ENCODE measurements around the gene HBA2. TPM values are rescaled to one million over a fixed set of nuclear protein-coding genes. Genes with fewer than 3 reads are reported as not detected.

The HBA2 gene
- total and polyA plus RNA-seq, 7 donors, result 11.9 to 1,244 (median 24.9) TPM

DNA sequence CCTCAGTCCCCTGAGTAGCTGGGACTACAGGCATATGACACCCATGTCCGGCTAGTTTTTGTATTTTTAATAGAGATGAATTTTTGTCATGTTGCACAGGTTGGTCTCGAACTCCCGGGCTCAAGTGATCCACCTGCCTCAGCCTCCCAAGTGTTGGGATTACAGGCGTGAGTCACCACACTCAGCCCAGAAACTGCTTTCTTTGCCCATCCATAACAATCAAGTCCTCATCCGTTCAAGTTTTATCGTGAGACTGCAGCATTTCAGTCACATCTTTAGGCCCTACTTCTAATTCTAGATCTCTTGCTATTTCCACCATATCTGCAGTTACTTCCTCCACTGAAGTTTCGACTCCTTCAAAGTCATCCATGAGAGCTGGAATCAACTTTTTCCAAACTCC is 40.6 kb upstream of the HBA2 start:
- no peak for ATAC-seq
- Histone ChIP-seq H3K9me3 (no peaks in the 10 kb centered on the region), H3K4me1 (peaks cover 5% of the 10 kb centered on the region), H3K4me3 (no peak overlapping the region), H3K27ac (no peak overlapping the region), H3K36me3 (ENCODE audit: insufficient read depth in 1 of 2, low read depth in 1 of 2) (peaks cover 0 to 7% of the 10 kb centered on the region in 2 donors), H3K27me3 (ENCODE audit: insufficient read depth in 3 of 3, low read length in 2 of 3) (no peaks in the 10 kb centered on the region)
- intact Hi-C loops (cut with DNase I), result no loop called here
- peak in 1 of 2 donors; percentile 6 for DNase-seq
- TF ChIP-seq, protein P1, sequence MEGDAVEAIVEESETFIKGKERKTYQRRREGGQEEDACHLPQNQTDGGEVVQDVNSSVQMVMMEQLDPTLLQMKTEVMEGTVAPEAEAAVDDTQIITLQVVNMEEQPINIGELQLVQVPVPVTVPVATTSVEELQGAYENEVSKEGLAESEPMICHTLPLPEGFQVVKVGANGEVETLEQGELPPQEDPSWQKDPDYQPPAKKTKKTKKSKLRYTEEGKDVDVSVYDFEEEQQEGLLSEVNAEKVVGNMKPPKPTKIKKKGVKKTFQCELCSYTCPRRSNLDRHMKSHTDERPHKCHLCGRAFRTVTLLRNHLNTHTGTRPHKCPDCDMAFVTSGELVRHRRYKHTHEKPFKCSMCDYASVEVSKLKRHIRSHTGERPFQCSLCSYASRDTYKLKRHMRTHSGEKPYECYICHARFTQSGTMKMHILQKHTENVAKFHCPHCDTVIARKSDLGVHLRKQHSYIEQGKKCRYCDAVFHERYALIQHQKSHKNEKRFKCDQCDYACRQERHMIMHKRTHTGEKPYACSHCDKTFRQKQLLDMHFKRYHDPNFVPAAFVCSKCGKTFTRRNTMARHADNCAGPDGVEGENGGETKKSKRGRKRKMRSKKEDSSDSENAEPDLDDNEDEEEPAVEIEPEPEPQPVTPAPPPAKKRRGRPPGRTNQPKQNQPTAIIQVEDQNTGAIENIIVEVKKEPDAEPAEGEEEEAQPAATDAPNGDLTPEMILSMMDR (IDR thresholded peaks at IDR 0.05), result no peak
- 87 to 92% (median 91%) methylated on average over 7 of the region's 7 CpGs for WGBS, 3 donors

DNA sequence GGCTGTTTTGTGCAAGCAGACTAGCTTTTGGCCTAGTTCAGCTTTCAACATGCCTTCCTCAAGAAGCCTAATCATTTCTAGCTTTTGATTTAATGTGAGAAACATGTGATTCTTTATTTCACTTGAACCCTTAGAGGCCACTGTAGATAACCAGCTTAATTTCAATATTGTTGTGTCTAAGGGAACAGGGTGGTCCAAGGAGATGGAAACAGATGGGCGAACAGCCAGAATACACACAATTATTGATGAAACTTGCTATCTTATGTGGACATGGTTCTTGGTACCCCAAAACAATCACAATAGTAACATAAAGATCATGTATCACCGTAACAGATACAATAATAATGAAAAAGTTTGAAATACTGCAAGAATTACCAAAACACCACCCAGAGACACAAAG is 39.0 kb upstream of the HBA2 start:
- H3K4me3 ChIP-seq, result no peak overlapping the region
- H3K27ac ChIP-seq, result no peak overlapping the region
- H3K9me3 ChIP-seq, result no peaks in the 10 kb centered on the region
- H3K4me1 ChIP-seq, result peaks cover 12% of the 10 kb centered on the region
- TF ChIP-seq, protein P1 (IDR thresholded peaks at IDR 0.05), result no peak
- DNase-seq, result no peak
- no peaks in the 10 kb centered on the region for H3K27me3 ChIP-seq (ENCODE audit: insufficient read depth in 3 of 3, low read length in 2 of 3)
- ATAC-seq, result no peak
- 96 to 97% (median 97%) methylated on average over 2 of the region's 2 CpGs for WGBS, 3 donors
- intact Hi-C loops (cut with DNase I), result no loop called here
- H3K36me3 ChIP-seq (ENCODE audit: insufficient read depth in 1 of 2, low read depth in 1 of 2), result peaks cover 0 to 7% of the 10 kb centered on the region in 2 donors

DNA sequence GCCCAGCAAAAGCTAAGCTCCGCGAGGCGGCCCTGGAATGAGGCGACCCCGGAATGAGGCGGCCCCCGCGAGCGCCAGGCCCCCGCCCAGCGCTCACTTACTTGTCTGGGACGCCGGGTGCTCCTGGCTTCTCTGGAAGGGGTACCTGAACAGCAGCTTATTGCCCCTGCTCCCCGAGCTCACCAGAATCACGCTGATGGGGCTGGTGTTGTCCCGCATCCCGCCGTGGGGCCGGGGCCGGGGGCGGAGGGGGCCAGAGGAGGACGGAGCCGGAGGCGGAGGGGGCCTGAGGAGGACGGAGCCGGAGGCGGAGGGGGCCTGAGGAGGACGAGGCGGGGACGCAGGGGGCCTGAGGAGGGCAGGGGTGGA is 34.6 kb upstream of the HBA2 start:
- DNase-seq (peak; percentile 27 to 65), ATAC-seq (peak; percentile 26 to 51 (median 37))
- TF ChIP-seq, protein P1 (IDR thresholded peaks at IDR 0.05), result no peak
- H3K4me1 ChIP-seq, result peaks cover 12% of the 10 kb centered on the region
- H3K36me3 ChIP-seq (ENCODE audit: insufficient read depth in 1 of 2, low read depth in 1 of 2), result no peaks in the 10 kb centered on the region
- H3K27ac ChIP-seq, result peak overlapping the region; percentile 89
- WGBS, 3 donors, result 1% methylated on average over 21 to 30 of the region's 30 CpGs
- H3K27me3 ChIP-seq (ENCODE audit: insufficient read depth in 3 of 3, low read length in 2 of 3), result no peaks in the 10 kb centered on the region
- peak overlapping the region; percentile 75 for H3K4me3 ChIP-seq
- intact Hi-C loops (cut with DNase I), result no loop called here
- no peaks in the 10 kb centered on the region for H3K9me3 ChIP-seq

DNA sequence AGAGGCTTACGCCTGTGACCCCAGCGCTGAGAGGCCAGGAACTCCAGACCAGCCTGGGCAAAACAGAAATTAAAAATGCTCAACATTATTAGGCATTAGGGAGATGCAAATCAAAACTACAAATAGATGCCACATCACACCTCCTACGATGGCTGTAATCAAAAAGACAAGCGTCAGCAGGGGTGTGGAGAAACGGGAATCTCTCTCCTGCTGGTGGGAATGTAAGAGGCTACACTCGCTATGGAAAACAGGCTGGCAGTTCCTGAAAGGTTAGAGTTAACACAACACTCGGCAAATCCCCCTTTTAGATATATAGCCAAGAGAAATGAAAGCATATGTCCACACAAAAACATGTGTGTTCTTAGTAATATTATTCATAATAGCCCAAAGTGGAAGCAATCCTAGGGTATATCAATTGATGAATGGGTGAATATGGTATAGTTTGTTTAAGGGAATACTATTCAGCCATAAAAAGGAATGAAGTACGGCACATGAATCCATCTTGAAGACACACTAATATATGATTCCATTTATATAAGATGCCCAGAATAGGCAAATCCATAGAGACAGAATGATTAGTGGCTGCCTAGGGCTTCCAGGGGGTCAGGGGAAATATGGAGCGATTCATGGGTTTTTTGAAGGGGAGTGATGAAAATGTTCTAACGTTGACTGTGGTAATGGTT is 32.4 kb upstream of the HBA2 start:
- Histone ChIP-seq H3K27ac (no peak overlapping the region), H3K9me3 (no peaks in the 10 kb centered on the region), H3K36me3 (ENCODE audit: insufficient read depth in 1 of 2, low read depth in 1 of 2) (no peaks in the 10 kb centered on the region), H3K4me1 (peaks cover 12% of the 10 kb centered on the region), H3K4me3 (no peak overlapping the region), H3K27me3 (ENCODE audit: insufficient read depth in 3 of 3, low read length in 2 of 3) (peaks cover 0 to 12% (median 0%) of the 10 kb centered on the region in 3 donors)
- no peak for ATAC-seq
- 48 to 55% (median 53%) methylated on average over 10 of the region's 10 CpGs for WGBS, 3 donors
- TF ChIP-seq, protein P1 (IDR thresholded peaks at IDR 0.05), result no peak
- intact Hi-C loops (cut with DNase I), result no loop called here
- no peak for DNase-seq
